Non-pigmented ciliary epithelial cell (primary cell): ENCODE results near the gene KIN.
A peak's percentile ranks its signal among the peaks of the same experiment; 100 is the strongest.
"Not testable (repeated sequence)": the region's sequence is repeated elsewhere in the genome, so short reads cannot be mapped to it uniquely, and the experiment has no call there.

Source experiments
- DNase-seq: peaks from one replicate; pipeline ENCODE4 v3.0.0-alpha.2; 2010; ENCODE audit warnings: low read depth

KIN gene

DNA sequence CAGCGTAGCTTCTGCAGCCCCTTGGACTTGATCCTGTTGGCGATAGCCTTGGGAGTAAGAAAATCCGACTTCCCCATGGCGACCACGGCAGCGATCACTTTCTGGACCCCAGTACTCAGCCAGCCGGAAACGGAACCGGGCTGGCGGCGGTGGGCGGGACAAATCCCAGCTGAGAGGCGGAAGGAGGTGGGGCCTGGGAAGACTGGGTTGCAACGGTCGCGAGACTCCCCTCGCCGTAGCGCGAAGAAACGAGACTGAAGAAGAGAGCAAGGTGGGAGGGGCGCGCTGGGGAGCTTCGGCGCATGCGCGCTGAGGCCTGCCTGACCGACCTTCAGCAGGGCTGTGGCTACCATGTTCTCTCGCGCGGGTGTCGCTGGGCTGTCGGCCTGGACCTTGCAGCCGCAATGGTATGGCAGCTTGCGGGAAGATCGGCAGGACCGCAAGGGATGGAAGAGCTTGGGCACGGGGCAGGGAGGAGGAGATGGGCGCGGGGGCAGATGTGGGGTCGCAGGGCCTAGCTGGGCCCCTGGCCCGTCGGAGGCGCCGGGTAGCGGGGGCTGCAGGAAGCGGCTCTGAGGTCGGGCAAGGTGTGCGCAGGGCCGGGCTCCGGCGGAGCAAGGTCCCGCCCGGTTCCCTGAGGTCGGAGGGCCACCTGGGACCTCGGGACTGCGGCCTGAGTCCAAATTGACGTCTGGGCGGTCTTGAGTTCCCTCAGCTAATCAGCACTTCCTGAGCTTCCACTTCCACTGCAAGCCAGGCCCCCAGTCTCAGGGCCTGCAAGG lies at the start of gene KIN, which contains the start of gene ATP5F1C:
KIN (minus strand) TSS at position 137 of the 782 bp plus-strand sequence; CDS start at position 77, 60 bp downstream.
ATP5F1C (plus strand) TSS at position 321 of the 782 bp plus-strand sequence; CDS start at position 352, 31 bp downstream.
- DNase-seq, result peak; percentile 79

GRCh38 chr10:7836571-7836970 lies 48.8 kb upstream of the KIN start:
- DNase-seq, result no peak

DNA sequence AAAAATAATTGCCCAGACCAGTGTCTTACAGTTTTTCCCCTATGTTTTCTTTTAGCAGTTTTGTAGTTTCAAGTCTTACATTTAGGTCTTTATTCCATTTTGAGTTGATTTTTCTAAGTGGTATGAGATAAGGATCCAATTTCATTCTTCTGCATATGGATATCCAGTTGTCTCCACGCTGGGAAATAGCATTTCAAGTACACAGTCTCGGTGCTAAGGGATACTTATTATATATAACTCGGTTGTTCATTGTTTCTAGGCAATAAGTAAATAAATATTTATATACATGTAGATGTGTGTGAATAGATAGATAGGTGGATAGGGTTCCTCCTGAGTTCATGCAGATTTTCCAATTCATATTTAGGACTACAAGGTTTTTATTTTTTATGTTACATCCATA lies 46.5 kb upstream of the KIN start:
- no peak for DNase-seq

DNA sequence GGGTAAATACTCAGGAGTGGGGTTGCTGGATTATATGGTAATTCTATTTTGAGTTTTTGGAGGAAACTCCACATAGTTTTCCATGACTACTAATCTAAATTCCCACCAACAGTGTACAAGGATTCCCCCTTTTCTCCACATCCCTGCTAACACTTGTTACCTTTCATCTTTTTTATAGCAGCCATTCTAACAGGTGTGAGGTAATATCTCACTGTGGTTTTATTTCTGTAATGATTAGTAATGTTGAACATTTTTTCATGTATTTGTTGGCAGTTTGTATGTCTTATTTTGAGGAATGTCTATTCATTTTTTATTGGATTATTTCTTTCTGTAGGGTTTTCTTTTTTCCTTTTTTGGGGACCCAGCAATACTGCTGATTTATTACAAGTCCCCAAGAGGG lies 45.4 kb upstream of the KIN start:
- no peak for DNase-seq

GRCh38 chr10:7832060-7832459 lies 44.3 kb upstream of the KIN start:
- no peak for DNase-seq

GRCh38 chr10:7829289-7829834 lies 41.6 kb upstream of the KIN start:
- DNase-seq, result no peak

GRCh38 chr10:7826971-7827370 lies 39.2 kb upstream of the KIN start:
- peak; percentile 34 for DNase-seq

- no peak for DNase-seq
These were observed 36.5 kb upstream of the KIN start for GRCh38 chr10:7824251-7824650.

DNA sequence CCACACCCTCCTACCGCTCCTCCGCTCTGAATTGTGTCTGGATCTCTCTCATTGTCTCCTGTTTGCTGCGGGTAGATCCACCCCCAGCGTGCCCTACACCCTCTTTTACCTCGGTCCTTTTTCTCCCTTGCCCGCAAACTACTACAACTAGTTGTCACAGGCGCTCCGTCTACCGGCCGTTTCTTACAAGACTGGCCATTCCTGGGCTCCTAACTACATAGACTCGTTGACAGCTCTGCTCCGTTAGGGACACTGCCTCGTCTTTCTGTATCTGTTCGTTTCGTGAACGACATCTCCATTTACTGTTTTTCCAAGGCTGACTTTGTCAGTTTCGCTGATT lies 31.3 kb upstream of the KIN start:
- DNase-seq, result peak; percentile 6

- peak; percentile 35 for DNase-seq
These were observed 30.7 kb upstream of the KIN start, which contains the start of gene TAF3 for GRCh38 chr10:7818295-7819120. TSS of gene TAF3 (plus strand) at chr10:7818505. CDS start at chr10:7818710, 205 bp downstream.

- no peak for DNase-seq
These were observed 30.1 kb upstream of the KIN start for GRCh38 chr10:7817984-7818294.

DNA sequence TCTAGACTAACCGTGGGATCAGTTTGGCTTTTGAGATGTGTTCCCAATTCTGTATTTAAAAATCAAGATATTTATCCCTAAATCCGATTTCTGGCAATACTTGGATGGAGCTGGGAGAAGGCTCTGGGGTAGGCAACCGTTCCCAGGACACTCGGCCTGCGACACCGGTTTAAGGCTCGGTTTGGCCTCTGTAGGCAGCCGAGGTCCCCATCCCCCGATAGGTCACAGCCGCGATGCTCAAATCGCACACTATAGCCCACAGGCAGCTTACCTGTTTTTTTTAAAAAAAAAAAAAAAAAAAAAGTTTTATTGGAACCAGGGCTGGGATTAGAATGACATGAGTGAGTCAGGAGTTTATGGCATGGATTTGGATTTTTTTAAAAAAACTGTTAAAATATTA lies 29.8 kb upstream of the KIN start:
- no peak for DNase-seq

DNA sequence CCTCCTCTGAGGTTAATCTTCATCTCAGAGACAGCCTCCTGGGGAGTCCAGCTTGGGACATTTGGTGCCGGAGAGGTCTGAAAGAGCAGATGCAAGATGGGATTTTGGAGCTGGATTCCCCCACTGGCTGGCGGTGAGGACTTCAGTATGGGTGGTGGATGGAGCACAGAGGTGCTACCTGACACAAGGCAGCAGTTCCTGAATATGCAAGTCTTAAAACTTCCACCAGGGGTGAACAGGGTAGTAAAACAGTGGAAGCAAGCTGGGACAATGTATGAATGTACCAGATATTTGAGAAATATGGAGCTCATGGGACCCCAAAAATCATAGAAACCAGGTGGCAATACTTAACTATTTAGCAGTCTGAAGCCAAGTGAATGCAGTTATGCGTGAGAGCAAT lies 25.7 kb upstream of the KIN start:
- DNase-seq, result no peak

GRCh38 chr10:7811743-7812142 lies 23.9 kb upstream of the KIN start:
- DNase-seq, result not testable (repeated sequence)

DNA sequence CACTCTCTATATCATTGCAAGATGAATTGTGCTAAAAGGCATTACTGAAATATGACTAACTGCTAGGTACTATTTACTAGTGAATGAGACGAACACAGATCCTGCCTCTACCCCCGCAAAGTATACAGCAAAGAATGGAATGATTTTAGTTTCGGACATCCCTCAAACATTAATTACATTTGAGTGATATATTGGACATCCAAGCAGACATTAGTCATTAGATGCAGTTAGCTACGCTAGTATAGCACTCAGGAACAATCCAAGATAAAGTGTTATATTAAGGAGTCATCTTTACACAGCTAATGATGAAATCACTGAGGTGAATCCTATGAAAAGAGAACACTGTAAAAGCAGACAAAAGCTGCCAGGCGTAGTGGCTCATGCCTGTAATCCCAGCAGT lies 23.2 kb upstream of the KIN start:
- no peak for DNase-seq

- no peak for DNase-seq
These were observed 22.6 kb upstream of the KIN start for GRCh38 chr10:7810443-7810842.

- no peak for DNase-seq
These were observed 21.0 kb upstream of the KIN start for GRCh38 chr10:7808686-7809267.

- DNase-seq, result no peak
These were observed 16.9 kb upstream of the KIN start for GRCh38 chr10:7804741-7805140.

DNA sequence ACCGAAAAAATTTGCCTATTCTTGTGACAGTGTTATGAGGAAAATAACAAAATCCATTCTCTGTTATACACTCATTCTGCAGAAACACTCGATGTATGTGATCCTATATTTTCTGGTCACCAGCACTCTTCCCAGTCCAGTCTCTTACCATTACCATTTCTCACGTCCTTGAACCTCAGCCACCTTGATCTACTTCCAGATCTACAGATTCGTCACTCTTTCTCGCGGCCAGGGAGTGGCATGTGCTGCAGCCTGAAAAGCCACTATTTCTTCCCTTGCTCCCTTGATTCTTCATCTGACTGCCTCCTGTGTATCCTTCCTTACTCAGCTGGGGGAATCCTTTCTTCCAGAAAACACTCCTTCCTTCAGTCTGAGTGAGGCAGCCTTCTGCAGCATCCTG lies 16.4 kb upstream of the KIN start:
- no peak for DNase-seq

DNA sequence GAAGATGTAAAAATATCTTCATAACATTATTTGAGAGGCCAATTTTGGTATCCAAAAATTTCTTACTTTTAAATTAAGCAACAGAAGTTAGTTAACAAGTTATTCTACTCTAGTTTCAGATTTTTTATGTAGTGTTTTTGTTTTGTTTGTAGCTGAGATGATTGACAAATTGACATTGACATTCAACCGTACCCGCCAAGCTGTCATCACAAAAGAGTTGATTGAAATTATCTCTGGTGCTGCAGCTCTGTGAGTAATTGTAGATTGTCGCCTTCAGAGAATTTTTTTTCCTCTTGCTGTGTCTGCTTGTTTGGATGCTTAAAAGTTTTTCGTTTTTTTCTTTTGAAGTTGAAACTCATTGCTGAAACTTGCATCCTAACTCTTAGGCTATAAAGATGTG lies 14.8 kb upstream of the KIN start:
- DNase-seq, result no peak

GRCh38 chr10:7797582-7797981 lies 9.8 kb upstream of the KIN start:
- DNase-seq, result peak; percentile 96

DNA sequence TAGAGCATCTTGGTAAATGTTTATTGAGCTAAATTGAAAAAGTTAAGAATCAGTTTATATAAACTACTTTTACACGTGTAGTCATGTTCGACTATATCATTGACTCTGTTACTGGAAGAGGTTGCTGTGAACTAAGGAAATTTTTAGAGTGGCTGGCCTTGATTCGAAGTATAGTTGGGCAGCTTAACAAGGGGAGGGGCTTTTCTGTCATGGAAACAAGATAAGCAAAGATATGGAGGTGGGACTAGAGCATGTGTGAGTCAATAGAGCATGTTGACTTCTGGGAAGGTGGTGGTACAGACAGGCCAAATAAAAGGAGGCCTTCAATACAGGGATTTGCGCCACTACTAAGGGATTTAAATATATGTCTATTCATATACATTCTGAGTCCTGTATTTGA lies 7.8 kb upstream of the KIN start:
- DNase-seq, result no peak
